C4-2B (cell line): ENCODE results near the gene PON1.

ENCODE experiments used
- ZFX ChIP-seq: fragments of 450-650 bp; IDR thresholded peaks from 2 replicates; pipeline ENCODE4 v1.6.1; 2017
- TF ChIP-seq, protein P1 (sequence below): fragments of 450-650 bp; conservative IDR thresholded peaks from 2 replicates; pipeline ENCODE4 v1.5.1; 2017; ENCODE audit warnings: mild to moderate bottlenecking

DNA sequence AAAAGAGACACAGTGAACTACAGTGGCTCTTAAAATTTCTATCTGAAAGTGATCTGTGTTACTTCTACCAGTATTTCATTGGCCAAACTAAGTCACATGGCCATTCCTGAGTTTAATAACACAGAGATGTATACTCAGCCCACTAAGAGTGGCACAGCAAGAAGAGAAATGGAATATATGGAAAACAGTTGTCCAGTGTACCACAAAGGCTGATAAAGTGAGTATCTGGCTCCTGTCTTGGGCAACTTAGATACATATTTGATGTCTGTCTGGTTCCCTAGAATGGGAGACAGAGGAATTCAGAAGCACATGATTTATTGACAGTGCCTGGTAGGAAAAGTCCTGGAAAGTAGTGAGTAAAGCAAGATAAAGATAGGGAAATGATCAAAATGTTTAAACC, 10.1 kb upstream of the PON1 start:
- no peak for TF ChIP-seq ZFX
- TF ChIP-seq, protein P1, sequence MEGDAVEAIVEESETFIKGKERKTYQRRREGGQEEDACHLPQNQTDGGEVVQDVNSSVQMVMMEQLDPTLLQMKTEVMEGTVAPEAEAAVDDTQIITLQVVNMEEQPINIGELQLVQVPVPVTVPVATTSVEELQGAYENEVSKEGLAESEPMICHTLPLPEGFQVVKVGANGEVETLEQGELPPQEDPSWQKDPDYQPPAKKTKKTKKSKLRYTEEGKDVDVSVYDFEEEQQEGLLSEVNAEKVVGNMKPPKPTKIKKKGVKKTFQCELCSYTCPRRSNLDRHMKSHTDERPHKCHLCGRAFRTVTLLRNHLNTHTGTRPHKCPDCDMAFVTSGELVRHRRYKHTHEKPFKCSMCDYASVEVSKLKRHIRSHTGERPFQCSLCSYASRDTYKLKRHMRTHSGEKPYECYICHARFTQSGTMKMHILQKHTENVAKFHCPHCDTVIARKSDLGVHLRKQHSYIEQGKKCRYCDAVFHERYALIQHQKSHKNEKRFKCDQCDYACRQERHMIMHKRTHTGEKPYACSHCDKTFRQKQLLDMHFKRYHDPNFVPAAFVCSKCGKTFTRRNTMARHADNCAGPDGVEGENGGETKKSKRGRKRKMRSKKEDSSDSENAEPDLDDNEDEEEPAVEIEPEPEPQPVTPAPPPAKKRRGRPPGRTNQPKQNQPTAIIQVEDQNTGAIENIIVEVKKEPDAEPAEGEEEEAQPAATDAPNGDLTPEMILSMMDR, result no peak
